Measurements from ENCODE around the gene NUAK2.
"Not testable (repeated sequence)": the region's sequence is repeated elsewhere in the genome, so short reads cannot be mapped to it uniquely, and the experiment has no call there.

Gene NUAK2

GRCh38 chr1:205294175-205294917 is 27.2 kb downstream of the NUAK2 start:
- no peak for DNase-seq

- no peak for DNase-seq
These were observed 28.0 kb downstream of the NUAK2 start for GRCh38 chr1:205293350-205294074.

GRCh38 chr1:205291596-205291995 is 29.9 kb downstream of the NUAK2 start:
- no peak for DNase-seq

GRCh38 chr1:205287767-205288559 is 33.6 kb downstream of the NUAK2 start:
- peak; percentile 90 for DNase-seq

GRCh38 chr1:205287076-205287475 is 34.5 kb downstream of the NUAK2 start:
- no peak for DNase-seq

- peak; percentile 86 for DNase-seq
These were observed 35.1 kb downstream of the NUAK2 start for GRCh38 chr1:205286335-205286950.

- peak; percentile 65 for DNase-seq
These were observed 36.0 kb downstream of the NUAK2 start for GRCh38 chr1:205285381-205286101.

GRCh38 chr1:205284420-205285144 is 37.0 kb downstream of the NUAK2 start:
- peak; percentile 80 for DNase-seq

- DNase-seq = no peak
These were observed 38.0 kb downstream of the NUAK2 start for GRCh38 chr1:205283270-205284147.

GRCh38 chr1:205280666-205281395 is 40.7 kb downstream of the NUAK2 start:
- not testable (repeated sequence) for DNase-seq

- no peak for DNase-seq
These were observed 41.6 kb downstream of the NUAK2 start for GRCh38 chr1:205279986-205280385.

GRCh38 chr1:205276689-205277065 is 44.9 kb downstream of the NUAK2 start:
- DNase-seq = no peak

- DNase-seq = no peak
These were observed 45.4 kb downstream of the NUAK2 start for GRCh38 chr1:205275916-205276688.

GRCh38 chr1:205275133-205275532 is 46.4 kb downstream of the NUAK2 start:
- DNase-seq = no peak

- no peak for DNase-seq
These were observed 47.4 kb downstream of the NUAK2 start for GRCh38 chr1:205274041-205274691.

- DNase-seq = peak; percentile 85
These were observed 48.0 kb downstream of the NUAK2 start for GRCh38 chr1:205273551-205273982.

- no peak for DNase-seq
These were observed 49.0 kb downstream of the NUAK2 start for GRCh38 chr1:205272536-205272935.

GRCh38 chr1:205271745-205272144 is 49.8 kb downstream of the NUAK2 start:
- DNase-seq = no peak

- no peak for DNase-seq
These were observed 50.3 kb downstream of the NUAK2 start for GRCh38 chr1:205271277-205271676.

Data from activated CD4-positive, alpha-beta T cell treated with anti-CD3 and anti-CD28 coated beads, Interleukin-2, Interleukin-6, amounts not matched to agents 100 ng/mL and 50 ng/mL, durations not matched to agents 16 hours and 8 hours (primary cell).